Neuronal stem cell (in vitro differentiated cells): ENCODE data around the gene DUSP22.

Source experiments
- DNase-seq: peaks from one replicate; pipeline ENCODE4 v3.0.0-alpha.2; 2013; ENCODE audit warnings: low spot score
- H2AFZ ChIP-seq: one replicate; pipeline ENCODE4 v1.6.1; 2013; ENCODE audit warnings: mild to moderate bottlenecking, low read length, inconsistent platforms
- H2AK5ac ChIP-seq: 2 replicates; pipeline ENCODE4 v1.6.1; 2013; ENCODE audit warnings: low read depth, mild to moderate bottlenecking, inconsistent platforms, low read length, moderate library complexity, mixed read lengths
- H2BK120ac ChIP-seq: 2 replicates; pipeline ENCODE4 v1.6.1; 2013; ENCODE audit warnings: low read depth, mild to moderate bottlenecking, inconsistent platforms, low read length, moderate library complexity, mixed read lengths
- H2BK12ac ChIP-seq: one replicate; pipeline ENCODE4 v1.6.1; 2013; ENCODE audit warnings: low read length, inconsistent platforms
- H2BK15ac ChIP-seq: 2 replicates; pipeline ENCODE4 v1.6.1; 2013; ENCODE audit warnings: mild to moderate bottlenecking, low read length, inconsistent platforms, mixed read lengths
- H2BK5ac ChIP-seq: one replicate; pipeline ENCODE4 v1.6.1; 2013; ENCODE audit warnings: inconsistent platforms, mild to moderate bottlenecking, low read length, moderate library complexity
- H3K14ac ChIP-seq: one replicate; pipeline ENCODE4 v1.6.1; 2013; ENCODE audit warnings: low read length, inconsistent platforms
- H3K18ac ChIP-seq: 2 replicates; pipeline ENCODE4 v1.6.1; 2013; ENCODE audit warnings: low read length, inconsistent platforms
- H3K23ac ChIP-seq: 2 replicates; pipeline ENCODE4 v1.6.1; 2013; ENCODE audit warnings: low read depth, mild to moderate bottlenecking, mixed read lengths, low read length, inconsistent platforms; ENCODE audit not compliant: poor library complexity
- H3K27ac ChIP-seq: replicated peaks from 3 replicates; pipeline ENCODE4 v1.5.1; 2013; ENCODE audit warnings: low read length, inconsistent platforms
- H3K27me3 ChIP-seq, 3 experiments: 2 replicates each; pipeline ENCODE4 v1.6.1; 2013; ENCODE audit warnings: low read length in 3 of 3, mild to moderate bottlenecking in 2 of 3, inconsistent platforms in 1 of 3, low read depth in 1 of 3, mixed read lengths in 1 of 3, moderate library complexity in 1 of 3; ENCODE audit not compliant: control insufficient read depth in 3 of 3, insufficient read depth in 3 of 3
- H3K36me3 ChIP-seq, 2 donors: replicated peaks in 1 of 2; 2 replicates each; pipeline ENCODE4 v1.6.1; 2013; ENCODE audit warnings: low read length in 2 of 2; ENCODE audit not compliant: control insufficient read depth in 2 of 2, insufficient read depth in 2 of 2
- H3K4ac ChIP-seq: 2 replicates; pipeline ENCODE4 v1.6.1; 2013; ENCODE audit warnings: inconsistent platforms, mild to moderate bottlenecking, low read length, moderate library complexity
- H3K4me1 ChIP-seq, 2 donors: 1 replicate in 1 of 2; 2 replicates in 1 of 2; pipeline ENCODE4 v1.6.1; 2013; ENCODE audit warnings: low read length in 2 of 2, low read depth in 1 of 2; ENCODE audit not compliant: control insufficient read depth in 2 of 2, insufficient read depth in 1 of 2
- H3K4me2 ChIP-seq: one replicate; pipeline ENCODE4 v1.6.1; 2013; ENCODE audit warnings: mild to moderate bottlenecking, low read length, inconsistent platforms; ENCODE audit not compliant: insufficient read depth, poor library complexity, severe bottlenecking
- H3K4me3 ChIP-seq, 2 donors: 2 replicates each; pipeline ENCODE4 v1.5.1; 2013; ENCODE audit warnings: low read length in 2 of 2, mild to moderate bottlenecking in 2 of 2, inconsistent platforms in 1 of 2, moderate library complexity in 1 of 2
- H3K79me1 ChIP-seq: one replicate; pipeline ENCODE4 v1.6.1; 2013; ENCODE audit warnings: low read depth, mild to moderate bottlenecking, inconsistent platforms, low read length, moderate library complexity
- H3K9ac ChIP-seq: one replicate; pipeline ENCODE4 v1.6.1; 2013; ENCODE audit warnings: mild to moderate bottlenecking, low read depth, low read length, inconsistent platforms; ENCODE audit not compliant: poor library complexity
- H3K9me3 ChIP-seq, 2 donors: replicated peaks in 1 of 2; 2 replicates each; pipeline versions ENCODE3 to v1.6.1; 2013; ENCODE audit warnings: low read length in 2 of 2, mild to moderate bottlenecking in 2 of 2, inconsistent platforms in 1 of 2, low read depth in 1 of 2, mixed read lengths in 1 of 2, moderate library complexity in 1 of 2; ENCODE audit not compliant: control insufficient read depth in 2 of 2, insufficient read depth in 1 of 2
- H4K8ac ChIP-seq: one replicate; pipeline ENCODE4 v1.6.1; 2013; ENCODE audit warnings: low read depth, mild to moderate bottlenecking, inconsistent platforms, low read length, moderate library complexity
- H4K91ac ChIP-seq: one replicate; pipeline ENCODE4 v1.6.1; 2013; ENCODE audit warnings: low read length, low read depth, mild to moderate bottlenecking, inconsistent platforms; ENCODE audit not compliant: poor library complexity
- WGBS, 2 donors: extraction: QIAGEN DNeasy Blood & Tissue Kit; methylation state at CpG; one replicate each; pipeline ENCODE4 v1.1.7; 2013; ENCODE audit warnings: missing lambda C conversion rate in 2 of 2, mixed read lengths in 1 of 2; ENCODE audit not compliant: insufficient read length in 2 of 2, insufficient replicate concordance in 1 of 2; ENCODE audit errors: extremely low coverage in 2 of 2; 5-methylcytosine and 5-hydroxymethylcytosine counted together

DUSP22 gene

DNA sequence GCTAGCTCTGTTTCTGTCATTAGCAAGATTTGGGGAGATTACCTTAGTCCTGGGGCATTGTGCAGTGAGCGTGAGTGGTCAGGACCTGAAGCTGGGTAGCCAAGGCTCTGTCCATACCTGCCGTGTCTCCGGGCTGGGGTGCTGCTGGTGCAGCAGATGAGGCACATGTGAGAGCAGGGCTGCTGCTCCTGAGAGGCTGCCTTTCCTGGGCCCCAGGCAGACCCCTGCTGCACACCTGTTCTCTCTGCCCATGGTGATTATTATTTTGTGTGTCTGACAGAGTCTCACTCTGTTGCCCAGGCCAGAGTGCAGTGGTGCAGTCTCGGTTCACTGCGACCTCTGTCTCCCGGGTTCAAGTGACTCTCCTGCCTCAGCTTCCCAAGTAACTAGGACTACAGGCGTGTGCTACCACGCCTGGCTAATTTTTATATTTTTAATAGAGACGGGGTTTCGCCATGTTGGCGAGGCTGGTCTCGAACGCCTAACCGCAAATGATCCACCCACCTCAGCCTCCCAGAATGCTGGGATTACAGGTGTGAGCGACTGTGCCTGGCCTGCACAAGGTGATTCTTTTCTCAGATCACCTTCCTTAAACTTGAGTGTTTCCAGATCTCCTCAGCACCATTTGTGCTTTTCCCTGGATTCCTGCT is 62.5 kb downstream of the DUSP22 start:
- DNase-seq: no peak
- Histone ChIP-seq H2AK5ac (no peak overlapping the region), H3K27ac (no peak overlapping the region), H3K9ac (no peak overlapping the region), H3K79me1 (peaks cover 7% of the 10 kb centered on the region), H3K4me3 (no peak overlapping the region), H3K4me2 (no peak overlapping the region), H3K18ac (peak overlapping the region; percentile 1), H2BK5ac (no peak overlapping the region), H2AFZ (no peak overlapping the region), H3K4me1 (no peaks in the 10 kb centered on the region), H3K4ac (no peak overlapping the region), H2BK15ac (no peak overlapping the region), H2BK12ac (no peak overlapping the region), H2BK120ac (no peak overlapping the region), H3K14ac (peak overlapping the region; percentile 43), H3K36me3 (no peaks in the 10 kb centered on the region), H3K27me3 (no peaks in the 10 kb centered on the region), H4K8ac (no peak overlapping the region), H4K91ac (no peak overlapping the region), H3K23ac (no peak overlapping the region), H3K9me3 (peaks cover 0 to 42% of the 10 kb centered on the region in 2 donors)
- no CpG with 5 or more reads among the region's 15 CpGs for WGBS, 2 donors

DNA sequence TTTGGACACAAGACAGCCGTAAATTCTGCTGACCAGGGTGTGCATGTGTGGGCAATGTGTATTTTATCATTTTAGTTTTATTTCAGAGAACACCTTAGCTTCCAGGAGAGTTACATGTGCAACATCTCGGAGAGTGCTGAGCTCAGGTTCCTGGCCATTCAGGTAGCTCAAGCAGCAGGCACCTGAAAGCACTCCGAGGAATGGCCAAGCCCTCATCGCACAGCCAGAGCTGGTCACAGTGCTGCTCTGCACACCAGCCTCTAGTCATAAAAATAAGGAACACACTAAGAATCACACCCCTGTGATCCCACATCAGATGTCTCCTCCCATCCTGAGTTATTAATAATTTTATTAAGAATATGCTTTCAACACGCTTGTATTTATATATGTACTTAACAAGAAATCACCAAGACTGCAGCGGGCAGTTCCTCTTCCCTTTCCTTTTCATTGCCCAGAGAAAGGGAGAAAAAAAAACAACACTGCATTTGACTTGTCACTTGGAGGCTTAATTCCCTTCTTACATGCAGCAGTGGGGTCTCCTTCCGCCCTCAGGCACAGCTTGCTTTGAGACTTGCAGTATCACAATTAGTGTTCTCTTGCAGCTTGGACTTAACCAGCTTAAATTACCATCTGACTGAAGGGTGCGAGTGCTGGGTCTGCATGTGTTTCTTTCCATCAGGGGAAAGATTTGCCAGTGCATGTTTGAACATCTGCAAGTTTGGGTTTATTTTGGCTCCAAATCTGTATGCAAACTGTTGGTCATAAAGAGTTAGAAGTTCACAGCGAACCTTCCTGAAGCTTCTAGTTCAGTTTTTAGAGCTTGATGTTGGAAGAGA is 63.3 kb downstream of the DUSP22 start:
- H3K27me3 ChIP-seq: no peaks in the 10 kb centered on the region
- H2AK5ac ChIP-seq: no peak overlapping the region
- H3K9me3 ChIP-seq: peaks cover 0 to 43% of the 10 kb centered on the region in 2 donors
- no CpG with 5 or more reads among the region's 9 CpGs for WGBS, 2 donors
- no peak overlapping the region for H3K4me2 ChIP-seq
- no peak for DNase-seq
- H4K8ac ChIP-seq: no peak overlapping the region
- H3K36me3 ChIP-seq: no peaks in the 10 kb centered on the region
- H2BK12ac ChIP-seq: no peak overlapping the region
- H3K18ac ChIP-seq: no peak overlapping the region
- H3K79me1 ChIP-seq: peaks cover 7% of the 10 kb centered on the region
- H2BK5ac ChIP-seq: no peak overlapping the region
- no peak overlapping the region for H2AFZ ChIP-seq
- no peak overlapping the region for H3K4ac ChIP-seq
- H4K91ac ChIP-seq: no peak overlapping the region
- no peak overlapping the region for H3K27ac ChIP-seq
- no peak overlapping the region for H3K9ac ChIP-seq
- no peak overlapping the region for H3K4me3 ChIP-seq
- H2BK15ac ChIP-seq: no peak overlapping the region
- H3K23ac ChIP-seq: no peak overlapping the region
- no peak overlapping the region for H2BK120ac ChIP-seq
- H3K14ac ChIP-seq: no peak overlapping the region
- H3K4me1 ChIP-seq: no peaks in the 10 kb centered on the region

DNA sequence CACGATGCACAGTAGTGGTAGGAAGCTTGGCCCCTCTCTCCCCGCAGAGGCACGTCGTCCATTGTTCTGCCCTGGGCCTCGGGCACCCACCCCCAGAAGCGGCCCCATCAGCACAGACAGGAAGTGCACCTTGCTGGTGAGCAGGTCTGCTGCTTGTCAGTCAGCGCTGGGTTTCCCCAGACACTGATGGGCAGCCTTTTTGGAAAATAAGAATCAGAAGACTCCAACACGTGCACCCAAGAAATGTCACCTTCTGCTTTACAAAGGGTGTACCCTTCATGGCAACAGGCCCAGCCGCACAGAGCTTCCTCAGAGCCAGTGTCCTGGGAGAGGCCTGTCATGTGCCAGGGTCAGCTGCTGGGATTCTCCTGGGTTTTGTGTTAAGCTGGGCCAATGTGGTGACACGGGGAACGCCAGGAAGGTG is 64.6 kb downstream of the DUSP22 start:
- no peak overlapping the region for H2BK5ac ChIP-seq
- no peak overlapping the region for H4K91ac ChIP-seq
- H3K4me2 ChIP-seq: no peak overlapping the region
- no peak overlapping the region for H3K4ac ChIP-seq
- WGBS, 2 donors: no CpG with 5 or more reads among the region's 11 CpGs
- no peak for DNase-seq
- H3K9ac ChIP-seq: no peak overlapping the region
- peaks cover 0 to 44% of the 10 kb centered on the region in 2 donors for H3K9me3 ChIP-seq
- H2BK12ac ChIP-seq: no peak overlapping the region
- H2BK120ac ChIP-seq: no peak overlapping the region
- H3K36me3 ChIP-seq: no peaks in the 10 kb centered on the region
- no peak overlapping the region for H4K8ac ChIP-seq
- H3K14ac ChIP-seq: no peak overlapping the region
- peak overlapping the region; percentile 4 for H3K23ac ChIP-seq
- H2AK5ac ChIP-seq: no peak overlapping the region
- H3K4me3 ChIP-seq: peak overlapping the region in 1 of 2 donors; percentile 24
- H3K27ac ChIP-seq: no peak overlapping the region
- no peak overlapping the region for H3K18ac ChIP-seq
- no peak overlapping the region for H2AFZ ChIP-seq
- H2BK15ac ChIP-seq: no peak overlapping the region
- H3K79me1 ChIP-seq: peaks cover 7% of the 10 kb centered on the region
- no peaks in the 10 kb centered on the region for H3K27me3 ChIP-seq
- H3K4me1 ChIP-seq: peaks cover 0 to 1% of the 10 kb centered on the region in 2 donors

DNA sequence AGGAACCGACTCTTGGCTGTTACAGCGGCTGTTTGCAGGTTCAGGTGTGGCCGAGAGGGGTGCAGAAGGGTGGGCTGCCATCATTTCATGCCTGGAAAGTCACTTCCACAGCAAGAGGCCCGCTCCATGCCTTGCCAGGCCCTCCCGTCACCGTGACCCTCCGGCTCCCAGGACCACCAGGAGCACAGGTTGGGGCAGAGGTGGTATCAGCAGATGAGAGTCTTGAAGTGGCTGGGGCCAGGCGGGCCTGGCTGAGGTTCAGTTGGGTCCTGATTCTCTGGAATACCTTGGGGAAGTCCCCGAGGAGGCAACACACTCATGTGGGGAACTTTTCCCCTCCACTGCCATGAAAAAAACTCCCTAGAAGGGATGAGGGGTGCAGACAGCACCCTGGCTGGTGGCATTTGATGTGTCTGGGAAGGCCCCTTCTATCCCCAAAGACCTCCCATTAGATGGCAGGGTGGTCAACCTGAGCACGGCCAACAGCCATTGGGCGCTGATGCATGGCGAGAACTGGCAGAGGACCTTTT is 65.0 kb downstream of the DUSP22 start:
- peak overlapping the region in 1 of 2 donors; percentile 24 for H3K4me3 ChIP-seq
- no peak overlapping the region for H2BK12ac ChIP-seq
- no peak overlapping the region for H3K18ac ChIP-seq
- no peak overlapping the region for H2BK120ac ChIP-seq
- H2BK5ac ChIP-seq: no peak overlapping the region
- no peak overlapping the region for H3K4ac ChIP-seq
- H3K27ac ChIP-seq: no peak overlapping the region
- peaks cover 0 to 44% of the 10 kb centered on the region in 2 donors for H3K9me3 ChIP-seq
- H3K4me1 ChIP-seq: peaks cover 0 to 1% of the 10 kb centered on the region in 2 donors
- H3K4me2 ChIP-seq: no peak overlapping the region
- H3K9ac ChIP-seq: no peak overlapping the region
- H2AK5ac ChIP-seq: no peak overlapping the region
- peak overlapping the region; percentile 4 for H3K23ac ChIP-seq
- H3K14ac ChIP-seq: no peak overlapping the region
- H3K27me3 ChIP-seq: no peaks in the 10 kb centered on the region
- WGBS, 2 donors: no CpG with 5 or more reads among the region's 12 CpGs
- no peaks in the 10 kb centered on the region for H3K36me3 ChIP-seq
- H3K79me1 ChIP-seq: peaks cover 7% of the 10 kb centered on the region
- DNase-seq: no peak
- H4K91ac ChIP-seq: no peak overlapping the region
- no peak overlapping the region for H2AFZ ChIP-seq
- no peak overlapping the region for H2BK15ac ChIP-seq
- H4K8ac ChIP-seq: no peak overlapping the region
